ENCODE data around the gene S100A1.

GRCh38 chr1:153631047-153632022 lies 3.1 kb downstream of the S100A1 start:
- TF ChIP-seq TAF1 (IDR thresholded peaks at IDR 0.05; ENCODE audit: low read depth, low read length) (no peak), POLR2AphosphoS5 (IDR thresholded peaks at IDR 0.05; ENCODE audit: low read depth, low read length) (no peak), POLR2A (IDR thresholded peaks at IDR 0.05; ENCODE audit: low read depth, low read length) (no peak), POU2F2 (IDR thresholded peaks at IDR 0.05; ENCODE audit: low read depth, low read length) (no peak), SPI1 (IDR thresholded peaks at IDR 0.05; ENCODE audit: low read depth, low read length) (no peak)
